HG03066 (cell line): ENCODE results near the gene GCN1.

Experiments used
- ATAC-seq: cut with Tn5 transposase; IDR thresholded peaks from one replicate; pipeline ENCODE4 v1.9.1; 2021; ENCODE audit warnings: low read depth; ENCODE audit not compliant: unreplicated experiment

GCN1 gene

GRCh38 chr12:120079411-120080400 lies 114.8 kb downstream of the GCN1 start:
- ATAC-seq: no peak

GRCh38 chr12:120078868-120079267 lies 115.6 kb downstream of the GCN1 start:
- no peak for ATAC-seq

- no peak for ATAC-seq
Observed at GRCh38 chr12:120077260-120077659, 117.3 kb downstream of the GCN1 start.
